ENCODE measurements around the gene CD37. TPM values are rescaled to one million over a fixed set of nuclear protein-coding genes. Genes with fewer than 3 reads are reported as not detected.

Gene CD37
- total RNA-seq, 1 experiment from 2014 or later: 0.76 TPM

DNA sequence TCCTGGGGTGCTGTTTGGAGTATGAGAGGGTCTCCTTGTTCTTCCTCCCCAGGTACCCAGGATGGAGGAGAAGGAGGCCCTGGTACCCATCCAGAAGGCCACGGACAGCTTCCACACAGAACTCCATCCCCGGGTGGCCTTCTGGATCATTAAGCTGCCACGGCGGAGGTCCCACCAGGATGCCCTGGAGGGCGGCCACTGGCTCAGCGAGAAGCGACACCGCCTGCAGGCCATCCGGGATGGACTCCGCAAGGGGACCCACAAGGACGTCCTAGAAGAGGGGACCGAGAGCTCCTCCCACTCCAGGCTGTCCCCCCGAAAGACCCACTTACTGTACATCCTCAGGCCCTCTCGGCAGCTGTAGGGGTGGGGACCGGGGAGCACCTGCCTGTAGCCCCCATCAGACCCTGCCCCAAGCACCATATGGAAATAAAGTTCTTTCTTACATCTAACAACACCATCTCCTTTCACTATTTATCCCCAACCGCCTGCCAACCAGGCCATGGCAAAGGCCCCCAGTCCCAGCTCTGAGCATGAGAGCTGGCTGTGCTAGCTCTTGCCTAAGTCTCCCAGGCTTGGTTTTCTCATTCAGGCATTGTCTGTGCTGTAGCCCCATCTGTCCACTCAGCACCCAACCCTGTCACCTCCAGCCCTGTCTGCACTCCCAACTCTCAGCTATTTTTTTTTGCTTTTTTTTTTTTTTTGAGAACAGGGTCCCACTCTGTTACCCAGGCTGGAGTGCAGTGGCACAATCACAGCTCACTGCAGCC lies 39.6 kb downstream of the CD37 start:
- H3K4me1 ChIP-seq (ENCODE audit: control insufficient read depth in 1 of 2, insufficient read depth in 2 of 2, low read length in 2 of 2): no peaks in the 10 kb centered on the region
- TF ChIP-seq ZNF274 (IDR thresholded peaks at IDR 0.05; ENCODE audit: low read depth, low read length): no peak
- TF ChIP-seq, protein P1, sequence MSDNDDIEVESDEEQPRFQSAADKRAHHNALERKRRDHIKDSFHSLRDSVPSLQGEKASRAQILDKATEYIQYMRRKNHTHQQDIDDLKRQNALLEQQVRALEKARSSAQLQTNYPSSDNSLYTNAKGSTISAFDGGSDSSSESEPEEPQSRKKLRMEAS (IDR thresholded peaks at IDR 0.05): no peak
- no peak for TF ChIP-seq YY1 (IDR thresholded peaks at IDR 0.05; ENCODE audit: extremely low read depth, insufficient replicate concordance, low read depth, low read length)
- TF ChIP-seq FOSL1 (IDR thresholded peaks at IDR 0.05; ENCODE audit: low read depth): no peak
- no peak for TF ChIP-seq SIN3A (IDR thresholded peaks at IDR 0.05; ENCODE audit: low read depth)
- no peak for TF ChIP-seq EZH2phosphoT487 (IDR thresholded peaks at IDR 0.05; ENCODE audit: borderline replicate concordance)
- no peak for TF ChIP-seq CEBPB (IDR thresholded peaks at IDR 0.05; ENCODE audit: low read depth)
- no peak for TF ChIP-seq ATF3 (IDR thresholded peaks at IDR 0.05)
- TF ChIP-seq RAD21 (IDR thresholded peaks at IDR 0.05; ENCODE audit: low read depth): no peak
- H3K4me3 ChIP-seq (replicated peaks in 1 of 2; ENCODE audit: low read depth in 1 of 2, low read length in 2 of 2): no peak overlapping the region
- no peaks in the 10 kb centered on the region for H4K20me1 ChIP-seq (ENCODE audit: insufficient read depth)
- intact Hi-C loops (cut with micrococcal nuclease): no loop called here
- POLR2A ChIA-PET: interaction anchor here (0.6 to 1.1 kb wide), 2 partner anchors 8 to 12 kb away, joined by 3 read pairs; no protein-coding TSS in a partner anchor
- RAD21 ChIA-PET (ENCODE audit: low non-redundant PET in 1 of 2, low total read pairs in 2 of 2, uncharacterized antibody in 2 of 2, unreplicated experiment in 2 of 2): no interaction called here
- no peaks in the 10 kb centered on the region for H3K36me3 ChIP-seq (ENCODE audit: control insufficient read depth in 1 of 2, insufficient read depth in 2 of 2, low read length in 2 of 2)
- H3K9ac ChIP-seq (ENCODE audit: low read length): no peak overlapping the region
- DNase-seq (ENCODE audit: low read depth, low spot score) (no peak), ATAC-seq (no peak)
- H3K27me3 ChIP-seq (ENCODE audit: insufficient read depth, low read length): no peaks in the 10 kb centered on the region
- no peaks in the 10 kb centered on the region for H3K9me2 ChIP-seq (ENCODE audit: insufficient read depth)
- H3K4me2 ChIP-seq (ENCODE audit: low read length): no peak overlapping the region
- CTCF ChIA-PET: no interaction called here
- H3K9me3 ChIP-seq (ENCODE audit: control insufficient read depth in 1 of 2, insufficient read depth in 1 of 2, low read depth in 1 of 2, low read length in 2 of 2): peaks cover 0 to under 1% of the 10 kb centered on the region in 2 experiments; a peak in 2 of 4 replicates
- no peak overlapping the region for H2AFZ ChIP-seq (ENCODE audit: low read depth, low read length, poor library complexity, severe bottlenecking)
- no TSS peak for BruUV-seq (replicated peaks)
- H3K27ac ChIP-seq (ENCODE audit: low read depth, low read length): no peak overlapping the region
- no peaks in the 10 kb centered on the region for H3K79me2 ChIP-seq (ENCODE audit: insufficient read depth, low read length)

GRCh38 chr19:49378512-49378911 lies 43.3 kb downstream of the CD37 start:
- intact Hi-C loops (cut with micrococcal nuclease): no loop called here
- Histone ChIP-seq H3K9ac (ENCODE audit: low read length) (no peak overlapping the region), H4K20me1 (ENCODE audit: insufficient read depth) (no peaks in the 10 kb centered on the region), H3K4me2 (ENCODE audit: low read length) (no peak overlapping the region), H3K4me3 (replicated peaks in 1 of 2; ENCODE audit: low read depth in 1 of 2, low read length in 2 of 2) (no peak overlapping the region), H3K9me3 (ENCODE audit: control insufficient read depth in 1 of 2, insufficient read depth in 1 of 2, low read depth in 1 of 2, low read length in 2 of 2) (peaks cover 6 to 7% of the 10 kb centered on the region in 2 experiments), H2AFZ (ENCODE audit: low read depth, low read length, poor library complexity, severe bottlenecking) (no peak overlapping the region), H3K9me2 (ENCODE audit: insufficient read depth) (no peaks in the 10 kb centered on the region), H3K4me1 (ENCODE audit: control insufficient read depth in 1 of 2, insufficient read depth in 2 of 2, low read length in 2 of 2) (no peaks in the 10 kb centered on the region), H3K27me3 (ENCODE audit: insufficient read depth, low read length) (no peaks in the 10 kb centered on the region), H3K27ac (ENCODE audit: low read depth, low read length) (no peak overlapping the region), H3K79me2 (ENCODE audit: insufficient read depth, low read length) (no peaks in the 10 kb centered on the region), H3K36me3 (ENCODE audit: control insufficient read depth in 1 of 2, insufficient read depth in 2 of 2, low read length in 2 of 2) (no peaks in the 10 kb centered on the region)
- ChIA-PET POLR2A (no interaction called here), RAD21 (ENCODE audit: low non-redundant PET in 1 of 2, low total read pairs in 2 of 2, uncharacterized antibody in 2 of 2, unreplicated experiment in 2 of 2) (no interaction called here), CTCF (interaction anchor here (1.1 kb wide), 1 partner anchor 11 kb away, joined by 3 read pairs; no protein-coding TSS in a partner anchor)
- BruUV-seq (replicated peaks): no TSS peak
- ATAC-seq (no peak), DNase-seq (ENCODE audit: low read depth, low spot score) (no peak)
- TF ChIP-seq, protein P1 (IDR thresholded peaks at IDR 0.05): no peak
- TF ChIP-seq POLR2A (IDR thresholded peaks at IDR 0.05; ENCODE audit: borderline replicate concordance, extremely low read depth, insufficient read depth, insufficient read length) (no peak), RAD21 (IDR thresholded peaks at IDR 0.05; ENCODE audit: low read depth) (no peak), CEBPB (IDR thresholded peaks at IDR 0.05; ENCODE audit: low read depth) (no peak), POLR2AphosphoS5 (IDR thresholded peaks at IDR 0.05; ENCODE audit: low read depth, low read length) (no peak), FOSL1 (IDR thresholded peaks at IDR 0.05; ENCODE audit: low read depth) (no peak), ATF3 (IDR thresholded peaks at IDR 0.05) (no peak), EGR1 (IDR thresholded peaks at IDR 0.05; ENCODE audit: low read depth) (no peak), JUND (IDR thresholded peaks at IDR 0.05) (no peak), ELF1 (IDR thresholded peaks at IDR 0.05; ENCODE audit: borderline replicate concordance, low read depth) (no peak)
